HEK293 (cell line): ENCODE data around the gene SCN1A.
A peak's percentile ranks its signal among the peaks of the same experiment; 100 is the strongest.

ENCODE experiments used
- CTCF ChIA-PET: fragments of 350-600 bp; formaldehyde crosslinking; extraction: SDS; loops from one replicate; lab custom pipeline; 2021; ENCODE audit warnings: antibody characterized with exemption; lab: Yijun Ruan, JAX
- POLR2A ChIA-PET: fragments of 300-600 bp; formaldehyde crosslinking; extraction: SDS; loops from one replicate; lab custom pipeline; 2020; ENCODE audit warnings: antibody characterized with exemption, inconsistent platforms; lab: Yijun Ruan, JAX
- H3K27ac ChIP-seq: fragments of 200-500 bp; sonication (Bioruptor generic); 2 replicates; pipeline ENCODE4 v1.5.1; 2014; ENCODE audit warnings: low read depth, low read length, control low read depth, inconsistent platforms; ENCODE audit errors: extremely low read depth
- H3K36me3 ChIP-seq, 2 experiments: fragments of 200-500 bp in 1 of 2; sonication (Bioruptor generic) in 1 of 2; 1 replicate in 1 of 2; 2 replicates in 1 of 2; pipeline ENCODE4 v1.5.1; 2014 to 2017; ENCODE audit warnings: inconsistent platforms in 2 of 2, low read length in 2 of 2; ENCODE audit not compliant: control insufficient read depth in 2 of 2, insufficient read depth in 1 of 2
- H3K4me1 ChIP-seq: fragments of 200-500 bp; sonication (Bioruptor generic); 2 replicates; pipeline ENCODE4 v1.5.1; 2014; ENCODE audit warnings: mild to moderate bottlenecking, low read length, inconsistent platforms; ENCODE audit not compliant: control insufficient read depth, insufficient read depth
- H3K4me3 ChIP-seq: 2 replicates; pipeline ENCODE4 v1.5.1; 2011; ENCODE audit warnings: low read depth, mild to moderate bottlenecking, control low read depth, low read length, moderate library complexity
- H3K9me3 ChIP-seq: fragments of 200-500 bp; sonication (Bioruptor generic); 2 replicates; pipeline ENCODE4 v1.5.1; 2014; ENCODE audit warnings: low read depth, low read length, inconsistent platforms; ENCODE audit not compliant: control insufficient read depth, insufficient read depth
- KLF7 ChIP-seq: fragments of 450-650 bp; formaldehyde crosslinking; IDR thresholded peaks from 2 replicates; pipeline ENCODE4 v1.5.1; 2016; ENCODE audit warnings: missing biosample characterization, missing genetic modification characterization, borderline replicate concordance
- OSR2 ChIP-seq: fragments of 450-650 bp; formaldehyde crosslinking; IDR thresholded peaks from 2 replicates; pipeline ENCODE4 v1.5.1; 2016; ENCODE audit warnings: missing biosample characterization, missing genetic modification characterization
- SALL2 ChIP-seq: fragments of 450-650 bp; formaldehyde crosslinking; IDR thresholded peaks from 2 replicates; pipeline ENCODE4 v1.5.0; 2017; ENCODE audit warnings: missing biosample characterization, mild to moderate bottlenecking, missing genetic modification characterization, borderline replicate concordance
- ZBTB20 ChIP-seq: fragments of 450-650 bp; formaldehyde crosslinking; IDR thresholded peaks from 2 replicates; pipeline ENCODE4 v1.5.1; 2016; ENCODE audit warnings: missing biosample characterization, missing genetic modification characterization
- ZBTB7A ChIP-seq: fragments of 450-650 bp; formaldehyde crosslinking; IDR thresholded peaks from 2 replicates; pipeline ENCODE4 v1.5.1; 2016; ENCODE audit warnings: low read depth, missing biosample characterization, missing genetic modification characterization
- ZBTB8A ChIP-seq: fragments of 450-650 bp; formaldehyde crosslinking; IDR thresholded peaks from 2 replicates; pipeline ENCODE4 v1.5.1; 2016; ENCODE audit warnings: missing biosample characterization, missing genetic modification characterization
- ZNF16 ChIP-seq: fragments of 450-650 bp; formaldehyde crosslinking; IDR thresholded peaks from 2 replicates; pipeline ENCODE4 v1.5.1; 2016; ENCODE audit warnings: low read depth, missing biosample characterization, missing genetic modification characterization
- ZNF18 ChIP-seq: fragments of 450-650 bp; formaldehyde crosslinking; IDR thresholded peaks from 2 replicates; pipeline ENCODE4 v1.5.1; 2016; ENCODE audit warnings: missing biosample characterization, missing genetic modification characterization
- ZNF311 ChIP-seq: fragments of 450-650 bp; formaldehyde crosslinking; IDR thresholded peaks from 2 replicates; pipeline ENCODE4 v1.5.1; 2017; ENCODE audit warnings: missing biosample characterization, missing genetic modification characterization, borderline replicate concordance
- ZNF37A ChIP-seq: fragments of 450-650 bp; IDR thresholded peaks from 2 replicates; pipeline ENCODE4 v1.5.1; 2018; ENCODE audit warnings: missing biosample characterization, missing genetic modification characterization
- ZNF394 ChIP-seq: fragments of 450-650 bp; formaldehyde crosslinking; IDR thresholded peaks from 2 replicates; pipeline ENCODE4 v1.5.1; 2016; ENCODE audit warnings: missing biosample characterization, missing genetic modification characterization, mild to moderate bottlenecking, moderate library complexity, borderline replicate concordance
- ZNF548 ChIP-seq: fragments of 450-650 bp; formaldehyde crosslinking; IDR thresholded peaks from 2 replicates; pipeline ENCODE4 v1.5.1; 2016; ENCODE audit warnings: missing biosample characterization, missing genetic modification characterization
- ZNF549 ChIP-seq: fragments of 450-650 bp; IDR thresholded peaks from 2 replicates; pipeline ENCODE4 v1.5.1; 2018; ENCODE audit warnings: missing biosample characterization, missing genetic modification characterization, mild to moderate bottlenecking, inconsistent platforms, moderate library complexity
- ZNF558 ChIP-seq: fragments of 450-650 bp; formaldehyde crosslinking; IDR thresholded peaks from 2 replicates; pipeline ENCODE4 v1.5.1; 2016; ENCODE audit warnings: missing biosample characterization, missing genetic modification characterization
- ZNF585B ChIP-seq: fragments of 450-650 bp; formaldehyde crosslinking; IDR thresholded peaks from 2 replicates; pipeline ENCODE4 v1.5.1; 2016; ENCODE audit warnings: missing biosample characterization, missing genetic modification characterization
- ZNF621 ChIP-seq: fragments of 450-650 bp; formaldehyde crosslinking; IDR thresholded peaks from 2 replicates; pipeline ENCODE4 v1.5.1; 2017; ENCODE audit warnings: missing biosample characterization, missing genetic modification characterization
- ZNF639 ChIP-seq: fragments of 450-650 bp; formaldehyde crosslinking; IDR thresholded peaks from 2 replicates; pipeline ENCODE4 v1.5.1; 2016; ENCODE audit warnings: missing biosample characterization, missing genetic modification characterization
- ZNF670 ChIP-seq: fragments of 450-650 bp; formaldehyde crosslinking; IDR thresholded peaks from 2 replicates; pipeline ENCODE4 v1.5.1; 2016; ENCODE audit warnings: missing biosample characterization, missing genetic modification characterization, low read depth
- TF ChIP-seq, protein P1 (sequence below): fragments of 450-650 bp; IDR thresholded peaks from 2 replicates; pipeline ENCODE4 v1.5.1; 2018; ENCODE audit warnings: missing biosample characterization, mild to moderate bottlenecking, missing genetic modification characterization

Gene SCN1A

DNA sequence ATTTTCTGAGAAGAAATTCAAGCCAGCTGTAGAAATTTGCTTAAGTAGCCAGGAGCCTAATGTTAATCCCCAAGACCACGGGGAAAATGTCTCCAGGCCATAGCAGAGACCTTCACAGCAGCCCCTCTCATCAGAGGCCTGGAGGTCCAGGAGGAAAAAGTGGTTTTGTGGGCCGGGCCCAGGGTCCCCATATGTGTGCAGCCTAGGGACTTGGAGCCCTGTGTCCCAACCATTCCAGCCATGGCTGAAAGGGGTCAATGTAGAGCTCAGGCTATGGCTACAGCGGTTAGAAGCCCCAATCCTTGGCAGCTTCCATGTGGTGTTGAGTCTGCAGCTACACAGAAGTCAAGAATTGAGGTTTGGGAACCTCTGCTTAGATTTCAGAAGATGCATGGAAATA is 160.1 kb downstream of the SCN1A start:
- ChIA-PET CTCF (no interaction called here), POLR2A (no interaction called here)
- no peak overlapping the region for H3K27ac ChIP-seq
- H3K9me3 ChIP-seq: no peaks in the 10 kb centered on the region
- H3K4me3 ChIP-seq: no peak overlapping the region
- TF ChIP-seq ZNF16 (no peak), ZNF585B (peak; percentile 52)
- no peaks in the 10 kb centered on the region for H3K36me3 ChIP-seq
- H3K4me1 ChIP-seq: no peaks in the 10 kb centered on the region

GRCh38 chr2:165961818-165962217 is 166.0 kb downstream of the SCN1A start:
- POLR2A ChIA-PET: no interaction called here

GRCh38 chr2:165959371-165959770 is 168.4 kb downstream of the SCN1A start:
- Histone ChIP-seq H3K4me3 (no peak overlapping the region), H3K4me1 (no peaks in the 10 kb centered on the region), H3K36me3 (no peaks in the 10 kb centered on the region), H3K27ac (no peak overlapping the region), H3K9me3 (no peaks in the 10 kb centered on the region)
- ChIA-PET CTCF (interaction anchor here (0.9 kb wide), 1 partner anchor 147 kb away, joined by 3 read pairs; no protein-coding TSS in a partner anchor), POLR2A (no interaction called here)
- no peak for TF ChIP-seq ZNF670 (tag by site-specific recombination)

More at GRCh38 chr2:165961818-165962217, 166.0 kb downstream of the SCN1A start:
- H3K27ac ChIP-seq: no peak overlapping the region
- no peak for TF ChIP-seq ZNF311 (tag by site-specific recombination)
- no peak for TF ChIP-seq ZNF621 (tag by site-specific recombination)
- TF ChIP-seq OSR2 (tag by site-specific recombination): no peak
- CTCF ChIA-PET: no interaction called here
- H3K36me3 ChIP-seq: no peaks in the 10 kb centered on the region
- no peaks in the 10 kb centered on the region for H3K4me1 ChIP-seq
- no peak overlapping the region for H3K4me3 ChIP-seq
- H3K9me3 ChIP-seq: no peaks in the 10 kb centered on the region

GRCh38 chr2:165958313-165958960 is 169.4 kb downstream of the SCN1A start:
- H3K9me3 ChIP-seq: no peaks in the 10 kb centered on the region
- TF ChIP-seq SALL2 (tag by site-specific recombination) (no peak), ZBTB7A (tag by site-specific recombination) (no peak), ZNF549 (tag by site-specific recombination) (peak; percentile 95)
- TF ChIP-seq, all 188 proteins: peak for 1
- POLR2A ChIA-PET: no interaction called here
- CTCF ChIA-PET: interaction anchor here (1.0 kb wide), 1 partner anchor 169 kb away, joined by 3 read pairs; the partner anchor contains the start of gene SCN1A
- Histone ChIP-seq H3K27ac (no peak overlapping the region), H3K4me1 (no peaks in the 10 kb centered on the region), H3K36me3 (no peaks in the 10 kb centered on the region), H3K4me3 (no peak overlapping the region)

DNA sequence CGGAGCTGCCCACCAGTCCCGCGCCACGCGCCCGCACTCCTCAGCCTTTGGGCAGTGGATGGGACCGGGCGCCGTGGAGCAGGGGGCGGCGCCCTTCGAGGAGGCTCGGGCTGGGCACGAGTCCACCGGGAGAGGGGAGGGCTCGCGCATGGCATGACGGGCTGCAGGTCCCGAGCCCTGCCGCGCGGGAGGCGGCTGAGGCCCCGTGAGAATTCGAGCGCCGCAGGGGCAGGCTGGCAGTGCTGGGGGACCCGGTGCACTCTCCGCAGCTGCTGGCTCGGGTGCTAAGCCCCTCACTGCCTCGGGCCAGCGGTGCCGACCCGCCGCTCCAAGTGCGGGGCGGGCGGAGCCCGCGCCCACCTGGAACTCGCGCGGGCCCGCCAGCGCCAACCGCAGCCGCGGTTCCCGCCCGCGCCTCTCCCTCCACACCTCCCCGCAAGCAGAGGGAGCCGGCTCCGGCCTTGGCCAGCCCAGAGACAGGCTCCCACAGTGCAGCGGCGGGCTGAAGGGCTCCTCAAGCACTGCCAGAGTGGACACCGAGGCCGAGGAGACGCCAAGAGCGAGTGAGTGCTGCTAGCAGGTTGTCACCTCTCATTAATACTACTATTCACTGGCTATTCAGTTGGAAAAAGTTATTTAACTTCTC is 170.7 kb downstream of the SCN1A start:
- Histone ChIP-seq H3K4me1 (no peaks in the 10 kb centered on the region), H3K9me3 (no peaks in the 10 kb centered on the region), H3K36me3 (no peaks in the 10 kb centered on the region), H3K27ac (no peak overlapping the region), H3K4me3 (no peak overlapping the region)
- ChIA-PET CTCF (interaction anchor here (4.7 kb wide), 1 partner anchor 171 kb away, joined by 21 read pairs; the partner anchor contains the start of gene SCN1A), POLR2A (no interaction called here)
- no peak for TF ChIP-seq ZNF18
- TF ChIP-seq ZNF548 (tag by site-specific recombination): no peak
- no peak for TF ChIP-seq ZBTB20
- TF ChIP-seq ZNF639 (tag by site-specific recombination): no peak
- TF ChIP-seq ZBTB8A: no peak
- TF ChIP-seq, protein P1, sequence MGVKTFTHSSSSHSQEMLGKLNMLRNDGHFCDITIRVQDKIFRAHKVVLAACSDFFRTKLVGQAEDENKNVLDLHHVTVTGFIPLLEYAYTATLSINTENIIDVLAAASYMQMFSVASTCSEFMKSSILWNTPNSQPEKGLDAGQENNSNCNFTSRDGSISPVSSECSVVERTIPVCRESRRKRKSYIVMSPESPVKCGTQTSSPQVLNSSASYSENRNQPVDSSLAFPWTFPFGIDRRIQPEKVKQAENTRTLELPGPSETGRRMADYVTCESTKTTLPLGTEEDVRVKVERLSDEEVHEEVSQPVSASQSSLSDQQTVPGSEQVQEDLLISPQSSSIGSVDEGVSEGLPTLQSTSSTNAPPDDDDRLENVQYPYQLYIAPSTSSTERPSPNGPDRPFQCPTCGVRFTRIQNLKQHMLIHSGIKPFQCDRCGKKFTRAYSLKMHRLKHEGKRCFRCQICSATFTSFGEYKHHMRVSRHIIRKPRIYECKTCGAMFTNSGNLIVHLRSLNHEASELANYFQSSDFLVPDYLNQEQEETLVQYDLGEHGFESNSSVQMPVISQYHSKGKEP (tag by site-specific recombination): no peak
- no peak for TF ChIP-seq ZNF558
- no peak for TF ChIP-seq ZNF394
- no peak for TF ChIP-seq KLF7 (tag by site-specific recombination)
- no peak for TF ChIP-seq ZNF37A (tag by site-specific recombination)
